ENCODE results near the gene ERBB4. TPM values are rescaled to one million over a fixed set of nuclear protein-coding genes. Genes with fewer than 3 reads are reported as not detected.

The ERBB4 gene
- polyA plus RNA-seq, 4 donors: 0.04 to 0.13 TPM; not detected in 2

DNA sequence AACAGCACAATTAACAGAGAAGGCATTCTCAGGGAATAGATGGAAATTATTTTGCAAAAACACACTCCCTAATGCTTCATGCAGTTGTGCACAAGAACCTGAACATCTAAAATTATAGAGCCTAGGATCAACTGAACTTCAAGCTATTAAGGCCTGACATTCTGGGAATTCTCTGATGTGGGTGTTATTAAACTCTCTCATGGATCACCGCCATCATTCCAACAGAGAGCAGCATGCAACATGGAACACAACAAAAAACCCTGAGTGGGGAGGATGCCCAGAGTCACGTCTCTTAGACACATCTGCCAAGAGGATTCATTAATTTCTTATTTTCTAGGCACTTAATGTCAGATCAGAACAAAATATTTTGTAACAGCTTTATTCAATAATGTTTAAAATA lies 543.8 kb downstream of the ERBB4 start:
- FAIRE-seq (no peak), DNase-seq (no peak)
- H3K27ac ChIP-seq (ENCODE audit: low read depth in 1 of 3, low read length in 2 of 3): no peak overlapping the region
- WGBS, 3 donors: 60 to 64% (median 60%) methylated on average over 2 of the region's 2 CpGs
- no peaks in the 10 kb centered on the region for H3K4me1 ChIP-seq (ENCODE audit: control insufficient read depth in 3 of 3, insufficient read depth in 2 of 3, low read depth in 1 of 3, low read length in 2 of 3)
- H3K9me3 ChIP-seq (ENCODE audit: control insufficient read depth in 2 of 2, insufficient read depth in 1 of 2, low read depth in 1 of 2, low read length in 1 of 2): no peaks in the 10 kb centered on the region
- H3K27me3 ChIP-seq (ENCODE audit: control insufficient read depth in 3 of 3, insufficient read depth in 3 of 3, low read length in 3 of 3): no peaks in the 10 kb centered on the region
- no peak overlapping the region for H3K4me3 ChIP-seq (ENCODE audit: low read depth in 1 of 3, low read length in 3 of 3)
- H3K36me3 ChIP-seq (ENCODE audit: control insufficient read depth in 3 of 3, insufficient read depth in 2 of 3, low read depth in 1 of 3, low read length in 3 of 3): no peaks in the 10 kb centered on the region

DNA sequence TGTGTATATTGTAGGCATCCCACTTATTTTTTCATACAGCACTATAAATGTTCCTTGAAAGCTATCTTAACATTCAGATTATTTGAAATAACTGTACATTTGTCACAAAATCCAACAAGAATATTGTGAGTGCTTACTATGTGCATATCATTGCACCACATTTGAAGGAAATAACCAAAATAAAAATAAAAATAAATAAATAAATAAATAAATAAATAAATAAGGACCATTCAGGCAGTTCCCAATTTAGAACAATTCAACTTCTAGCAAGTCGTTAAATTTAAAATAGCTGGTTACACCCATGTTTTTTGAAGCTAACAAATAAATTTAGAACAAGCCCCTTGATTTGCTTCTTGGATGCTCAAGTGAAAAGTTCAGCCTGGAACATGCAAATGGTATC lies 548.3 kb downstream of the ERBB4 start:
- Histone ChIP-seq H3K4me1 (ENCODE audit: control insufficient read depth in 3 of 3, insufficient read depth in 2 of 3, low read depth in 1 of 3, low read length in 2 of 3) (no peaks in the 10 kb centered on the region), H3K36me3 (ENCODE audit: control insufficient read depth in 3 of 3, insufficient read depth in 2 of 3, low read depth in 1 of 3, low read length in 3 of 3) (no peaks in the 10 kb centered on the region), H3K27ac (ENCODE audit: low read depth in 1 of 3, low read length in 2 of 3) (no peak overlapping the region), H3K4me3 (ENCODE audit: low read depth in 1 of 3, low read length in 3 of 3) (no peak overlapping the region), H3K27me3 (ENCODE audit: control insufficient read depth in 3 of 3, insufficient read depth in 3 of 3, low read length in 3 of 3) (no peaks in the 10 kb centered on the region), H3K9me3 (ENCODE audit: control insufficient read depth in 2 of 2, insufficient read depth in 1 of 2, low read depth in 1 of 2, low read length in 1 of 2) (no peaks in the 10 kb centered on the region)
- DNase-seq (no peak), FAIRE-seq (no peak)
- WGBS, 3 donors: 73 to 89% (median 87%) methylated on average over 1 of the region's 1 CpG

DNA sequence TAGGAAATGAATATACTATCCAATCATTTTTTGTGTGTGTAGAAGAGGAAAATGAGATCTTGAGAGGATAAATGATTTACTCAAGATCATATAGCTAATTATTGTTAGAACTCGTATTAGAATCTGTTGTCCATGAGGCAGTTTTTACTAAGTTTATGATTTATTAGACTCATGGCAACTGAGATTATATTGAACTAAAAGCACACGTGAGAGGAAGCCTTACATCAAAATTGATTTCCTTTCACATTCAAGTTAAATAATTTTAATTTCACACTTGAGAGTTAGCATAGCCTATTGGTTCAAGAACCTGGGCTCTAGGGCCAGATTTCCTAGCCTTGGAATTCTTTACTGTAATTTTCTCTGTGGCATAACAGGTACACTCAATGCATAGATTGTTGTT lies 552.3 kb downstream of the ERBB4 start:
- H3K4me3 ChIP-seq (ENCODE audit: low read depth in 1 of 3, low read length in 3 of 3): no peak overlapping the region

DNA sequence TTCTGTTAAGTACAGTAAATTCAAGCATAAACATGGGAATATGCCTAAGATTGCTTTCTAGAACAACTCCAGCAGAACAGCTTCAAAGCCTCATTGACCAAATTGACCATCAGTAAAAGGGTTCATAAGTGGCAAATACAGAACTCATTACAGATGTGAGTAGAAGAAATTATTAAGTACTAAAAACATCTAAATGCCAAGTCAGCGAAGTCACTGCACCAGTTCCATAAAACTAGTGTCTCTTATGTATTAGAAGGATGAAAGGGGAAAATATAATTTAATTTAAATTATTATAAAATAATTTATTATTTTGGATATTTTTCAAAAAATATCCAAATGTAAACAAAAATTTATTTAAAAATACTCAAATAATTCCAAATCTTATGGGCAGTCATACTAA lies 553.2 kb downstream of the ERBB4 start:
- H3K36me3 ChIP-seq (ENCODE audit: control insufficient read depth in 3 of 3, insufficient read depth in 2 of 3, low read depth in 1 of 3, low read length in 3 of 3): no peaks in the 10 kb centered on the region
- no peaks in the 10 kb centered on the region for H3K9me3 ChIP-seq (ENCODE audit: control insufficient read depth in 2 of 2, insufficient read depth in 1 of 2, low read depth in 1 of 2, low read length in 1 of 2)
- WGBS, 3 donors: 59 to 78% (median 74%) methylated on average over 1 of the region's 1 CpG
- H3K4me3 ChIP-seq (ENCODE audit: low read depth in 1 of 3, low read length in 3 of 3): no peak overlapping the region
- FAIRE-seq (no peak), DNase-seq (no peak)
- no peak overlapping the region for H3K27ac ChIP-seq (ENCODE audit: low read depth in 1 of 3, low read length in 2 of 3)
- no peaks in the 10 kb centered on the region for H3K4me1 ChIP-seq (ENCODE audit: control insufficient read depth in 3 of 3, insufficient read depth in 2 of 3, low read depth in 1 of 3, low read length in 2 of 3)
- H3K27me3 ChIP-seq (ENCODE audit: control insufficient read depth in 3 of 3, insufficient read depth in 3 of 3, low read length in 3 of 3): no peaks in the 10 kb centered on the region

More for the DNA sequence above, 552.3 kb downstream of the ERBB4 start:
- Histone ChIP-seq H3K4me1 (ENCODE audit: control insufficient read depth in 3 of 3, insufficient read depth in 2 of 3, low read depth in 1 of 3, low read length in 2 of 3) (no peaks in the 10 kb centered on the region), H3K27ac (ENCODE audit: low read depth in 1 of 3, low read length in 2 of 3) (no peak overlapping the region), H3K36me3 (ENCODE audit: control insufficient read depth in 3 of 3, insufficient read depth in 2 of 3, low read depth in 1 of 3, low read length in 3 of 3) (no peaks in the 10 kb centered on the region), H3K27me3 (ENCODE audit: control insufficient read depth in 3 of 3, insufficient read depth in 3 of 3, low read length in 3 of 3) (no peaks in the 10 kb centered on the region), H3K9me3 (ENCODE audit: control insufficient read depth in 2 of 2, insufficient read depth in 1 of 2, low read depth in 1 of 2, low read length in 1 of 2) (no peaks in the 10 kb centered on the region)
- 19 to 39% (median 24%) methylated on average over 2 of the region's 2 CpGs for WGBS, 3 donors
- no peak for FAIRE-seq
- DNase-seq: no peak

DNA sequence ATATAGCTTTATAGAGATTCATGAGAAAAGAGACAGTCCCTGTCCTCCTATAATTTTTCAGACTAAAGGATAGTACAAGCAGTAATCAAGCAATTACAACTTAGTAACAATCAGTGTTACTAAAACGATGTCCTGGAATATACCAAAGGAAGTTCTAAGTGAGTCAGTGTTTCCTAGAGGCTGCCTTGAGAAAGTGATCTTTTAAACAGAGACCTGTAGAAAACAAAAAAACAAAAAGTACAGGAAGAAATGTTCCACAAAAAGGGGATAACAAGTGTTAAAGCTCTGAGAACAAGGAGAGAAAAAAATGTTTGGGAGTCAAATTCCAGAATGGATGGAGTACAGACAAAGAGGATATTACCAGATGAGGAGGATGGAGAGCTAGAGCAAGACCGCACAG lies 556.4 kb downstream of the ERBB4 start:
- 69 to 80% (median 73%) methylated on average over 2 of the region's 2 CpGs for WGBS, 3 donors
- H3K27ac ChIP-seq (ENCODE audit: low read depth in 1 of 3, low read length in 2 of 3): no peak overlapping the region
- H3K4me3 ChIP-seq (ENCODE audit: low read depth in 1 of 3, low read length in 3 of 3): no peak overlapping the region
- H3K4me1 ChIP-seq (ENCODE audit: control insufficient read depth in 3 of 3, insufficient read depth in 2 of 3, low read depth in 1 of 3, low read length in 2 of 3): no peaks in the 10 kb centered on the region
- DNase-seq (no peak), FAIRE-seq (no peak)
- no peaks in the 10 kb centered on the region for H3K36me3 ChIP-seq (ENCODE audit: control insufficient read depth in 3 of 3, insufficient read depth in 2 of 3, low read depth in 1 of 3, low read length in 3 of 3)
- H3K27me3 ChIP-seq (ENCODE audit: control insufficient read depth in 3 of 3, insufficient read depth in 3 of 3, low read length in 3 of 3): no peaks in the 10 kb centered on the region
- H3K9me3 ChIP-seq (ENCODE audit: control insufficient read depth in 2 of 2, insufficient read depth in 1 of 2, low read depth in 1 of 2, low read length in 1 of 2): no peaks in the 10 kb centered on the region

DNA sequence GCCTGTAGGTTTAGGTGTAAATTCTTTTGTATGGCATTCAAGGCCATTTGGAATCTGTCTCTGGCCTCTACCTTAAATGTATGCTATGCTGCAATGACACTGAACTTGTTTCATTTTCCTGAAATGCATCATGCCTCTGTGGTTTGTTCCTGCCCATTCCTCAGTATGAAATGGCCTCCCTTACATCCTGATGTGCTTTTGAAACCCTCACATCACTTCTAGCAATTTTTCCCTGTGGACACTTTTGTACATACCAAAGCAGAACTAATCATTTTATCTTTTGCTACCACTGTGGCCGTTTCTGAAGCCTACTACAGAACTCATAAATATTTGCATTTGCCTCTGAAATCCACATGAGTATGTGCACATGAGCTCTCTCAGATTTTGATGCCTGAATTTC lies 557.2 kb downstream of the ERBB4 start:
- H3K4me3 ChIP-seq (ENCODE audit: low read depth in 1 of 3, low read length in 3 of 3): no peak overlapping the region
- no peak for DNase-seq
- no peaks in the 10 kb centered on the region for H3K36me3 ChIP-seq (ENCODE audit: control insufficient read depth in 3 of 3, insufficient read depth in 2 of 3, low read depth in 1 of 3, low read length in 3 of 3)
- FAIRE-seq: no peak
- H3K9me3 ChIP-seq (ENCODE audit: control insufficient read depth in 2 of 2, insufficient read depth in 1 of 2, low read depth in 1 of 2, low read length in 1 of 2): no peaks in the 10 kb centered on the region
- WGBS, 3 donors: 17 to 22% (median 21%) methylated on average over 1 of the region's 1 CpG
- H3K27ac ChIP-seq (ENCODE audit: low read depth in 1 of 3, low read length in 2 of 3): no peak overlapping the region
- no peaks in the 10 kb centered on the region for H3K4me1 ChIP-seq (ENCODE audit: control insufficient read depth in 3 of 3, insufficient read depth in 2 of 3, low read depth in 1 of 3, low read length in 2 of 3)
- H3K27me3 ChIP-seq (ENCODE audit: control insufficient read depth in 3 of 3, insufficient read depth in 3 of 3, low read length in 3 of 3): no peaks in the 10 kb centered on the region

DNA sequence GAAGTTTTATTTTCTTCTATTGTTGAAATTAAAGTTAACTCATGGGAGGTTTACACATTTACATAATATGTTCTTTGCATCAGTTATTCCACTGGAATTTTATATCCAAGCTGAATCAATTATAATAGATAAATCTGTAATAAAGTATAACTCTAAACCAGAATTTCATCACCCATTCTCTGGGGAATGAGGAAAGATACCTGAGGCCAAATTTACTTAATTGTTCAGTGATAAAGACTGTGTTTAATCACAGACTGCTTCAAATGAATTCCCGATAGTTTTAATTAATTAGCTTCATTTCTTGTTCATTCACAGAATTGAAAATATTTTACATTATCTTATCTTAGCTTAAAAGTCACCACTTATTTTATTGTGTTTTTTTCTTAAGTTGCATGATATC lies 562.5 kb downstream of the ERBB4 start:
- FAIRE-seq (no peak), DNase-seq (no peak)
- Histone ChIP-seq H3K9me3 (ENCODE audit: control insufficient read depth in 2 of 2, insufficient read depth in 1 of 2, low read depth in 1 of 2, low read length in 1 of 2) (no peaks in the 10 kb centered on the region), H3K27ac (ENCODE audit: low read depth in 1 of 3, low read length in 2 of 3) (no peak overlapping the region), H3K4me1 (ENCODE audit: control insufficient read depth in 3 of 3, insufficient read depth in 2 of 3, low read depth in 1 of 3, low read length in 2 of 3) (no peaks in the 10 kb centered on the region), H3K27me3 (ENCODE audit: control insufficient read depth in 3 of 3, insufficient read depth in 3 of 3, low read length in 3 of 3) (no peaks in the 10 kb centered on the region), H3K36me3 (ENCODE audit: control insufficient read depth in 3 of 3, insufficient read depth in 2 of 3, low read depth in 1 of 3, low read length in 3 of 3) (no peaks in the 10 kb centered on the region), H3K4me3 (ENCODE audit: low read depth in 1 of 3, low read length in 3 of 3) (no peak overlapping the region)
- 92 to 97% (median 92%) methylated on average over 1 of the region's 1 CpG for WGBS, 3 donors

DNA sequence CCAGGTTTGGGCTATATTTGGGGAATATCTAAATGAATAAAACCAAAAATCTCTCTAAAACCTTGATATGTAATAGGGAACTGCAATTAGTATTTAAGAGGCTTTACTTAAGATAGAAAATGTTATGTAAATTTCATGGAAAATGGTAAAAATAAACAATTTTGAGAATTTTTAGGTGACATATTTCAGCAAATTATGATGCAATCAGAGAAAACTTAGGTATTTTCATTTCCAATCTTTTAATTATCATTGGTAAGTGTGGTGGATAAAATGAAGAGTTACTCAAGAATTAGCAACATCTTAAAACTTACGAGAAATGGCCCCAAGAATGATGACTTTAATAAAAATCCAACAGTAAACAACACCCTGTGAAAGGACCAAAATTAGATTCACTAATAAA lies 571.4 kb downstream of the ERBB4 start:
- Histone ChIP-seq H3K9me3 (ENCODE audit: control insufficient read depth in 2 of 2, insufficient read depth in 1 of 2, low read depth in 1 of 2, low read length in 1 of 2) (no peaks in the 10 kb centered on the region), H3K36me3 (ENCODE audit: control insufficient read depth in 3 of 3, insufficient read depth in 2 of 3, low read depth in 1 of 3, low read length in 3 of 3) (no peaks in the 10 kb centered on the region), H3K4me1 (ENCODE audit: control insufficient read depth in 3 of 3, insufficient read depth in 2 of 3, low read depth in 1 of 3, low read length in 2 of 3) (no peaks in the 10 kb centered on the region), H3K27me3 (ENCODE audit: control insufficient read depth in 3 of 3, insufficient read depth in 3 of 3, low read length in 3 of 3) (no peaks in the 10 kb centered on the region), H3K27ac (ENCODE audit: low read depth in 1 of 3, low read length in 2 of 3) (no peak overlapping the region), H3K4me3 (ENCODE audit: low read depth in 1 of 3, low read length in 3 of 3) (no peak overlapping the region)
- FAIRE-seq (no peak), DNase-seq (no peak)
- WGBS, 3 donors: 69 to 80% (median 80%) methylated on average over 1 of the region's 1 CpG

DNA sequence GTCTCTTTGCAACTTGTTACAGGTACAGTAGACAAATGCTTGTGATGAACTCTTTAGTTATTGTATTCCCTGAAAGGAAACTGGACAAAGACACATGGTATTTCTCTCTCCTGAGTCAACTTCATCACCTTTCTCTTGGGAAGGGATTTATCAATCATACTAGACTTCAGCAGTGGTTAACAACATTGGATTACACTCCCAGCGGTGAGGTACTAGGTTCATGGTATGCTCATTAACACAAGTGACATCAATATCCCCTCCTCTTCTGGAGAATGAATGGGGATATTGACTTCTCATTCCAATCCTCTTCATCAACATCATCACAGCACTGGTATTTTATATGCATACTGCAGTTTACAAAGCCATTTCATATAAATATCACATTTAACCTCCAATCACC lies 574.6 kb downstream of the ERBB4 start:
- 80 to 89% (median 81%) methylated on average over 1 of the region's 1 CpG for WGBS, 3 donors
- Histone ChIP-seq H3K9me3 (ENCODE audit: control insufficient read depth in 2 of 2, insufficient read depth in 1 of 2, low read depth in 1 of 2, low read length in 1 of 2) (no peaks in the 10 kb centered on the region), H3K4me3 (ENCODE audit: low read depth in 1 of 3, low read length in 3 of 3) (no peak overlapping the region), H3K27me3 (ENCODE audit: control insufficient read depth in 3 of 3, insufficient read depth in 3 of 3, low read length in 3 of 3) (no peaks in the 10 kb centered on the region), H3K27ac (ENCODE audit: low read depth in 1 of 3, low read length in 2 of 3) (no peak overlapping the region), H3K36me3 (ENCODE audit: control insufficient read depth in 3 of 3, insufficient read depth in 2 of 3, low read depth in 1 of 3, low read length in 3 of 3) (no peaks in the 10 kb centered on the region), H3K4me1 (ENCODE audit: control insufficient read depth in 3 of 3, insufficient read depth in 2 of 3, low read depth in 1 of 3, low read length in 2 of 3) (no peaks in the 10 kb centered on the region)
- FAIRE-seq (no peak), DNase-seq (no peak)
